ENCODE measurements around the gene GRWD1.

Gene GRWD1

GRCh38 chr19:48469934-48470680, 24.3 kb downstream of the GRWD1 start:
- H3K27ac ChIP-seq: peak overlapping the region; percentile 99
- TF ChIP-seq CTCF (conservative IDR thresholded peaks at IDR 0.05): no peak

DNA sequence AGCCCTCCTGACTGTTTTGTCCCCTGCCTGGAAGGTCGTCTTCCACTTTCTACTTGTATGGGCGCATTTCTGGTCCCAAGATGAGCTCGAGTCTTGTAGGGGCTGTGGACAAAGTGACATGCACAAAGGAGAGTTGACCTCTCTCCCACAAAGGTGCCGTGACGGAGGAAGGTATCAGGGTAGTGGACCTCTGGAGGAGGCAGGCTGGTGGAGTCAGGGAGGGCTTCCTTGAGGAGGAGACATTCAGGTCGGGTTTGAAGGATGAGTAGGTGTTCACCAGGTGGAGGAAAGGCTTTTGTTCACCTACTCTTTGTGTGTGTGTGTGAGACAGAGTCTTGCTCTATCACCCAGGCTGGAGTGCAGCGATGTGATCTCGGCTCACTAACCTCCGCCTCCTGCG, 25.1 kb downstream of the GRWD1 start:
- peak overlapping the region; percentile 99; the same call in 1 of the 2 replicates for H3K27ac ChIP-seq
- TF ChIP-seq CTCF (conservative IDR thresholded peaks at IDR 0.05): no peak

- H3K27ac ChIP-seq: no peak overlapping the region
- TF ChIP-seq CTCF (conservative IDR thresholded peaks at IDR 0.05): no peak
These were observed 26.1 kb downstream of the GRWD1 start for GRCh38 chr19:48471836-48472235.

DNA sequence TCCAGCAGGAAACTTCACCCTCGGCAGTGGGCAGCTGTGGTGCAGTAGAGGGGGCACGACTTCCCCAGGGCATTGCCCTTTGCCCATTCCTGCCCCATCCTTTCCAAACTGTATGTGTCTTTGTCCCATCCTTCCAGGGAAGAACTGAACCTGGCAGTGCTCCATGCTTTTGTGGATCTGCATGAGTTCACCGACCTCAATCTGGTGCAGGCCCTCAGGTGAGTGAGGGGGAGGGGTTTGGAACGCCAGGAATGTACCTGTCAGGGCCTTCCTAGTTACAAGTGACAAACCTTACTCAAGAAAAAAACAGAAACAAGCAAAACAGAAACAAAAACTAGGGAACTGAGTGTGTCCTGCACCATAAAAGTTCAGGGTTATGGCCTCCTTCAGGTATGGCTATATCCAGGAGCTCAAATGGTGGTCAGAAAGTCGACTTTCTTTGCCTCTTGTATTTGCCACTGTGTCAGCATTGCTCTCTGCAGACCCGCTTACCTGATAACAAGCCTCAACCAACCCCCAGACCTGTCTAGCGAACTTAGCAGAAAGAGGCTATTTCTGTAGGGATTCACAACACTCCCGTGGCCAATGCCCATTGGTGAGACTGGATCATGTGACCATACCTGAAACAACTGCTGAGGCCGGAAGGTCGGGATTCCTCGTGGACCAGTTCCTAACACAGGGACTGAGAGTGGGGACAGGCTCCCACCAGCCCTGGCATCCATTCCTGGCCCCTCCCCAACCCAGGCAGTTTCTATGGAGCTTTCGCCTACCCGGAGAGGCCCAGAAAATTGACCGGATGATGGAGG, 27.6 kb downstream of the GRWD1 start:
- no peak for TF ChIP-seq CTCF (conservative IDR thresholded peaks at IDR 0.05)
- H3K27ac ChIP-seq: no peak overlapping the region

DNA sequence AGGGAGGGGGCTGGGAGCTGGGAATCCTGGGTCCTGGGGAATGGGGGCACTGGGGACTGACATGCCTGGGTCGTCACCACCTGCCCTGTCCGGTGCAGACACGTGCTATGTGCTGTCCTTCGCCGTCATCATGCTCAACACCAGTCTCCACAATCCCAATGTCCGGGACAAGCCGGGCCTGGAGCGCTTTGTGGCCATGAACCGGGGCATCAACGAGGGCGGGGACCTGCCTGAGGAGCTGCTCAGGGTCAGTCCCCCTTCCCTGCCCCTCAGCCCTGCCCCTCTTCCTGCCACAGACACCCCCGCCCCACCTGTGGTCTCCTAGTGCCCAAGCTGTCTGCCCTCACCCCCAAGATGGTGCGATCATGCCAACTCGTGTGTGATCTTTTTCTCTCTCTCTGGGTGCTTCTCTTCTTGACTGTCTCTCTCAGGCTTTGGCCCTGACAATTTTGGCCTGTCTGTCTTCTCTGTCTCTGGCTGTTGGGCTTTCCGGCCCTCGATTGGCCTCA, 28.4 kb downstream of the GRWD1 start:
- H3K27ac ChIP-seq: no peak overlapping the region
- TF ChIP-seq CTCF (conservative IDR thresholded peaks at IDR 0.05): no peak

DNA sequence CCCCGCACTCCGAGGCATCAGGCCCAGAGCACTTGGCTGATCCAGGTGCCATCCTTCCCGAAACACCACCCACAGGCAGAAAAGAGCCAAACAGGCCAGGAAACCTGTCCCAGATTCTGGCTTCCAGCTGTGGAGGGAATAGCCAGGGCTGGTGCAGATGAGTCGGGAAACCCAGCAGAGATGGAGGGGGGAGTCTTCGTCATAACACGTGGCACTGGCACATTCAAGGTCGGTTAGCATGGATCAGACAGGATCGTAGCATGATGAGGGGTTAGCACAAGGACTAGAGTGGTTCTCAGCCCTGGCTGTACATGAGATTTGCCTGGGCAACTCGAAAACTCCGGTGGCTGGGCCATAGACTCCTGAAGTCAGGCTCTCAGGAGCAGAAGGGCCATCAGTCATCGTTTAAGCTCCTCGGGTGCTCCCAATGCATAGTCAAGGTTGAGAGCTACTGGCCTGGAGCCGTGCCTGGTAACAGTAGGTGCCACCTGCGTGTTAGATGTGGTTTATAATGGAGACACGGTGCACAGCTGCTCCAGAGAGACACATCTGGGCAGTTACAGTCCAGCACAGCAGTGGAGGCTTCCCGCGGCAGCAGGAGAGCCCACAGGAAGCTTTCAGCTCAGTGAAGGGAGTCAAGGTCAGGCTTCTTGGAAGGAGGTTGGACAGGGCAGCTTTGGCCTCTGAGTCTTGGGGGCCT, 29.7 kb downstream of the GRWD1 start:
- TF ChIP-seq CTCF (conservative IDR thresholded peaks at IDR 0.05): no peak
- no peak overlapping the region for H3K27ac ChIP-seq

GRCh38 chr19:48476176-48476575, 30.4 kb downstream of the GRWD1 start:
- no peak overlapping the region for H3K27ac ChIP-seq
- no peak for TF ChIP-seq CTCF (conservative IDR thresholded peaks at IDR 0.05)
